Hepatocyte (in vitro differentiated cells): ENCODE measurements around the gene HSPA9.

Experiments used
- EZH2phosphoT487 ChIP-seq: fragments of 200-600 bp; sonication (generic); IDR thresholded peaks from one replicate; pipeline ENCODE4 v1.6.1; 2018; ENCODE audit warnings: antibody characterized with exemption, mild to moderate bottlenecking, low read depth, moderate library complexity; ENCODE audit not compliant: unreplicated experiment, severe bottlenecking
- TF ChIP-seq, protein P1 (sequence below): fragments of 200-600 bp; sonication (generic); IDR thresholded peaks from 2 replicates; pipeline ENCODE4 v1.5.1; 2016; ENCODE audit warnings: antibody characterized with exemption, mild to moderate bottlenecking; ENCODE audit not compliant: poor library complexity

GRCh38 chr5:138552657-138553056, 22.5 kb downstream of the HSPA9 start:
- TF ChIP-seq, protein P1, sequence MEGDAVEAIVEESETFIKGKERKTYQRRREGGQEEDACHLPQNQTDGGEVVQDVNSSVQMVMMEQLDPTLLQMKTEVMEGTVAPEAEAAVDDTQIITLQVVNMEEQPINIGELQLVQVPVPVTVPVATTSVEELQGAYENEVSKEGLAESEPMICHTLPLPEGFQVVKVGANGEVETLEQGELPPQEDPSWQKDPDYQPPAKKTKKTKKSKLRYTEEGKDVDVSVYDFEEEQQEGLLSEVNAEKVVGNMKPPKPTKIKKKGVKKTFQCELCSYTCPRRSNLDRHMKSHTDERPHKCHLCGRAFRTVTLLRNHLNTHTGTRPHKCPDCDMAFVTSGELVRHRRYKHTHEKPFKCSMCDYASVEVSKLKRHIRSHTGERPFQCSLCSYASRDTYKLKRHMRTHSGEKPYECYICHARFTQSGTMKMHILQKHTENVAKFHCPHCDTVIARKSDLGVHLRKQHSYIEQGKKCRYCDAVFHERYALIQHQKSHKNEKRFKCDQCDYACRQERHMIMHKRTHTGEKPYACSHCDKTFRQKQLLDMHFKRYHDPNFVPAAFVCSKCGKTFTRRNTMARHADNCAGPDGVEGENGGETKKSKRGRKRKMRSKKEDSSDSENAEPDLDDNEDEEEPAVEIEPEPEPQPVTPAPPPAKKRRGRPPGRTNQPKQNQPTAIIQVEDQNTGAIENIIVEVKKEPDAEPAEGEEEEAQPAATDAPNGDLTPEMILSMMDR = no peak
- no peak for TF ChIP-seq EZH2phosphoT487
